HG03025 (cell line): ENCODE results near the gene OR9A2.

Experiments used
- ATAC-seq: cut with Tn5 transposase; IDR thresholded peaks from one replicate; pipeline ENCODE4 v1.9.1; 2021; ENCODE audit warnings: mild to moderate bottlenecking, moderate library complexity; ENCODE audit not compliant: unreplicated experiment, low FRiP score

OR9A2 gene

GRCh38 chr7:143027032-143027431 lies at the start of gene OR9A2:
Gene OR9A2, minus strand, starts transcription at chr7:143027132. Its CDS starts 0 bp downstream, at chr7:143027132.
- ATAC-seq: no peak

GRCh38 chr7:143074141-143074540 lies 47.2 kb upstream of the OR9A2 start:
- ATAC-seq: no peak

GRCh38 chr7:143073556-143073955 lies 46.6 kb upstream of the OR9A2 start:
- no peak for ATAC-seq

- no peak for ATAC-seq
Observed at GRCh38 chr7:143069912-143070500, 43.1 kb upstream of the OR9A2 start.

- no peak for ATAC-seq
Observed at GRCh38 chr7:143068446-143068845, 41.5 kb upstream of the OR9A2 start.

GRCh38 chr7:143063741-143064140 lies 36.8 kb upstream of the OR9A2 start:
- no peak for ATAC-seq

- ATAC-seq: no peak
Observed at GRCh38 chr7:143055754-143056153, 28.8 kb upstream of the OR9A2 start.

GRCh38 chr7:143054621-143055020 lies 27.7 kb upstream of the OR9A2 start:
- no peak for ATAC-seq

- ATAC-seq: no peak
Observed at GRCh38 chr7:143052041-143052440, 25.1 kb upstream of the OR9A2 start, which contains the start of gene OR6V1. Gene OR6V1, plus strand, starts transcription at chr7:143052341. Its CDS starts 0 bp downstream, at chr7:143052341.

GRCh38 chr7:143050931-143051330 lies 24.0 kb upstream of the OR9A2 start:
- no peak for ATAC-seq

GRCh38 chr7:143049362-143049761 lies 22.4 kb upstream of the OR9A2 start:
- ATAC-seq: no peak

GRCh38 chr7:143048827-143049226 lies 21.9 kb upstream of the OR9A2 start:
- ATAC-seq: no peak

- ATAC-seq: no peak
Observed at GRCh38 chr7:143047326-143047725, 20.4 kb upstream of the OR9A2 start.

- no peak for ATAC-seq
Observed at GRCh38 chr7:143046426-143046851, 19.5 kb upstream of the OR9A2 start.

- no peak for ATAC-seq
Observed at GRCh38 chr7:143043391-143043790, 16.5 kb upstream of the OR9A2 start.

- ATAC-seq: no peak
Observed at GRCh38 chr7:143042790-143043271, 15.9 kb upstream of the OR9A2 start.

- ATAC-seq: no peak
Observed at GRCh38 chr7:143042159-143042789, 15.3 kb upstream of the OR9A2 start.

GRCh38 chr7:143041346-143041745 lies 14.4 kb upstream of the OR9A2 start:
- ATAC-seq: no peak

GRCh38 chr7:143040209-143040715 lies 13.3 kb upstream of the OR9A2 start:
- no peak for ATAC-seq

GRCh38 chr7:143038635-143039034 lies 11.7 kb upstream of the OR9A2 start:
- ATAC-seq: no peak

- no peak for ATAC-seq
Observed at GRCh38 chr7:143027683-143028082, 751 bp upstream of the OR9A2 start.

- ATAC-seq: no peak
Observed at GRCh38 chr7:143025371-143025770, 1.6 kb downstream of the OR9A2 start.
